SK-N-SH (cell line): Measurements from ENCODE around the gene SUFU.

ENCODE experiments used
- CTCF ChIP-seq: fragments of 200-600 bp; sonication (generic); IDR thresholded peaks from 2 replicates; pipeline ENCODE4 v1.6.1; 2017; ENCODE audit warnings: antibody characterized with exemption, mild to moderate bottlenecking, moderate library complexity
- EP300 ChIP-seq, 2 experiments: IDR thresholded peaks; 2 replicates each; pipeline versions ENCODE4 v1.4.0 to v1.6.1; 2012; ENCODE audit warnings: borderline replicate concordance in 1 of 2, low read depth in 1 of 2, low read length in 1 of 2
- NRF1 ChIP-seq: IDR thresholded peaks from 2 replicates; pipeline ENCODE4 v1.6.1; 2012; ENCODE audit warnings: low read depth, mild to moderate bottlenecking, low read length
- RAD21 ChIP-seq: IDR thresholded peaks from 2 replicates; pipeline ENCODE4 v1.6.1; 2012; ENCODE audit warnings: mild to moderate bottlenecking, low read length
- TAF1 ChIP-seq: IDR thresholded peaks from 2 replicates; pipeline ENCODE4 v1.6.1; 2012; ENCODE audit warnings: low read depth, mild to moderate bottlenecking, low read length, moderate library complexity, borderline replicate concordance
- TCF12 ChIP-seq: IDR thresholded peaks from 2 replicates; pipeline ENCODE4 v1.4.0; 2012
- ZBTB33 ChIP-seq: IDR thresholded peaks from 2 replicates; pipeline ENCODE4 v1.4.0; 2012; ENCODE audit warnings: low read depth, borderline replicate concordance

- TF ChIP-seq CTCF = no peak
- no peak for TF ChIP-seq TAF1
- no peak for TF ChIP-seq RAD21
- TF ChIP-seq ZBTB33 = no peak
- no peak for TF ChIP-seq EP300 (IDR thresholded peaks at IDR 0.05; ENCODE audit: borderline replicate concordance in 1 of 2, low read depth in 1 of 2, low read length in 1 of 2)
- no peak for TF ChIP-seq TCF12
- no peak for TF ChIP-seq NRF1
Measured at GRCh38 chr10:102620138-102620590, 116.4 kb downstream of the SUFU start.
